ENCODE measurements around the gene TIMM10.

- TF ChIP-seq POLR2A (IDR thresholded peaks at IDR 0.05) (no peak), CTCF (IDR thresholded peaks at IDR 0.05) (no peak), EP300 (IDR thresholded peaks at IDR 0.05) (no peak)
Observed at GRCh38 chr11:57562596-57562995, 32.0 kb upstream of the TIMM10 start.
